Astrocyte (in vitro differentiated cells and primary cell): ENCODE data around the gene PIBF1. TPM values are rescaled to one million over a fixed set of nuclear protein-coding genes. Genes with fewer than 3 reads are reported as not detected.
A peak's percentile ranks its signal among the peaks of the same experiment; 100 is the strongest.

Experiments used
- DNase-seq: peaks from one replicate; pipeline ENCODE4 v3.0.0-alpha.2; 2010; ENCODE audit warnings: low read depth
- FAIRE-seq: peaks from 2 replicates; lab custom pipeline; 2011; peaks lifted over from hg19 to GRCh38; lab: Jason Lieb, UNC
- H2AFZ ChIP-seq: 2 replicates; pipeline ENCODE4 v1.6.0; 2012; ENCODE audit warnings: low read depth, low read length, inconsistent platforms
- H3K27ac ChIP-seq: 2 replicates; pipeline ENCODE4 v1.5.1; 2011; ENCODE audit warnings: low read depth, low read length, inconsistent platforms
- H3K27me3 ChIP-seq: 2 replicates; pipeline ENCODE4 v1.6.0; 2011; ENCODE audit warnings: low read length, inconsistent platforms; ENCODE audit not compliant: insufficient read depth
- H3K36me3 ChIP-seq: 2 replicates; pipeline ENCODE4 v1.5.1; 2011; ENCODE audit warnings: low read length, inconsistent platforms; ENCODE audit not compliant: insufficient read depth
- H3K4me1 ChIP-seq: 2 replicates; pipeline ENCODE4 v1.5.1; 2011; ENCODE audit warnings: low read length, inconsistent platforms; ENCODE audit not compliant: insufficient read depth
- H3K4me2 ChIP-seq: 2 replicates; pipeline ENCODE4 v1.6.0; 2012; ENCODE audit warnings: low read length, inconsistent platforms
- H3K4me3 ChIP-seq: 2 replicates; pipeline ENCODE4 v1.5.1; 2011; ENCODE audit warnings: low read depth, mild to moderate bottlenecking, low read length, inconsistent platforms; ENCODE audit not compliant: insufficient read depth
- H3K79me2 ChIP-seq: 2 replicates; pipeline ENCODE4 v1.6.0; 2012; ENCODE audit warnings: mild to moderate bottlenecking, low read length, inconsistent platforms; ENCODE audit not compliant: insufficient read depth
- H3K9ac ChIP-seq: 2 replicates; pipeline ENCODE4 v1.6.0; 2012; ENCODE audit warnings: mild to moderate bottlenecking, low read length, inconsistent platforms
- H3K9me3 ChIP-seq: 2 replicates; pipeline ENCODE4 v1.5.1; 2012; ENCODE audit warnings: low read depth, mild to moderate bottlenecking, low read length, inconsistent platforms; ENCODE audit not compliant: insufficient read depth
- H4K20me1 ChIP-seq: 2 replicates; pipeline ENCODE4 v1.6.0; 2012; ENCODE audit warnings: low read length, inconsistent platforms; ENCODE audit not compliant: insufficient read depth
- H3K27ac Mint-ChIP-seq: one replicate; pipeline ENCODE4 v1.8.0; 2021; ENCODE audit warnings: mild to moderate bottlenecking, mixed read lengths; ENCODE audit not compliant: unreplicated experiment
- H3K27me3 Mint-ChIP-seq: one replicate; pipeline ENCODE4 v1.8.0; 2021; ENCODE audit warnings: low read depth, mixed read lengths; ENCODE audit not compliant: unreplicated experiment
- H3K36me3 Mint-ChIP-seq: one replicate; pipeline ENCODE4 v1.8.0; 2021; ENCODE audit warnings: low read depth, mixed read lengths; ENCODE audit not compliant: unreplicated experiment
- H3K4me1 Mint-ChIP-seq: one replicate; pipeline ENCODE4 v1.8.0; 2021; ENCODE audit warnings: low read depth, mixed read lengths; ENCODE audit not compliant: unreplicated experiment
- H3K4me3 Mint-ChIP-seq: one replicate; pipeline ENCODE4 v1.8.0; 2021; ENCODE audit warnings: mild to moderate bottlenecking, moderate library complexity, mixed read lengths; ENCODE audit not compliant: unreplicated experiment
- H3K9me3 Mint-ChIP-seq: one replicate; pipeline ENCODE4 v1.8.0; 2021; ENCODE audit warnings: mild to moderate bottlenecking, mixed read lengths; ENCODE audit not compliant: unreplicated experiment
- CTCF ChIP-seq: IDR thresholded peaks from 2 replicates; pipeline ENCODE4 v1.5.1; 2011; ENCODE audit warnings: low read depth, mild to moderate bottlenecking, inconsistent platforms, low read length, moderate library complexity; ENCODE audit not compliant: insufficient read depth
- EZH2 ChIP-seq: IDR thresholded peaks from 2 replicates; pipeline ENCODE4 v1.6.1; 2012; ENCODE audit warnings: mild to moderate bottlenecking, low read length, inconsistent platforms; ENCODE audit not compliant: insufficient read depth
- total RNA-seq: library from RNA; stranded (reverse); gene quantifications from 2 replicates; pipeline ENCODE4 v1.2.1, GENCODE V29; 2021

The PIBF1 gene
- total RNA-seq, 1 donor from 2014 or later, result 19.3 TPM

DNA sequence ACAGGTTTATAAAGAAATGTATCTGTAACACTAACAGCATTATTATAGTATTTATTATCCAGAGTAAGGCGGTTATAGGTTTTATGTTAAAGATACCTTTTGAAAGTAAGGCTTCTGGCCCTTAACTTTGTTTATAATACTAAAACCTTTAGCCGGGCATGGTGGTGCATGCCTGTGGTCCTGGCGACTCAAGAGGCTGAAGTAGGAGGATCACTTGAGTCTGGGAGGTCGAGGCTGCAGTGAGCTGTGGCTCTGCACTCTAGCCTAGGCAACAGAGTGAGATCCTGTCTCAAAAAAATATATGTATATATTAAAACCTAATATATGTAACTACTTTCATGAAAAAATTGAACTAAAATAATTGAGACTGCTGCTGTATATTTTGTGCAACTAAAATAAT, 178.2 kb downstream of the PIBF1 start:
- no peak for TF ChIP-seq EZH2
- Mint-ChIP-seq H3K9me3 (no peaks in the 10 kb centered on the region), H3K36me3 (peaks cover 7% of the 10 kb centered on the region), H3K4me3 (no peak overlapping the region), H3K4me1 (no peaks in the 10 kb centered on the region), H3K27ac (no peak overlapping the region), H3K27me3 (no peaks in the 10 kb centered on the region)
- no peaks in the 10 kb centered on the region for H3K79me2 ChIP-seq
- H3K4me1 ChIP-seq, result no peaks in the 10 kb centered on the region
- no peak overlapping the region for H3K9ac ChIP-seq
- peak overlapping the region; percentile 26 for H3K27ac ChIP-seq
- H3K36me3 ChIP-seq, result no peaks in the 10 kb centered on the region
- H3K27me3 ChIP-seq, result no peaks in the 10 kb centered on the region
- H3K4me3 ChIP-seq, result no peak overlapping the region
- DNase-seq (no peak), FAIRE-seq (no peak)
- no peaks in the 10 kb centered on the region for H3K9me3 ChIP-seq
- H4K20me1 ChIP-seq, result no peaks in the 10 kb centered on the region
- no peak overlapping the region for H3K4me2 ChIP-seq
- no peak overlapping the region for H2AFZ ChIP-seq

DNA sequence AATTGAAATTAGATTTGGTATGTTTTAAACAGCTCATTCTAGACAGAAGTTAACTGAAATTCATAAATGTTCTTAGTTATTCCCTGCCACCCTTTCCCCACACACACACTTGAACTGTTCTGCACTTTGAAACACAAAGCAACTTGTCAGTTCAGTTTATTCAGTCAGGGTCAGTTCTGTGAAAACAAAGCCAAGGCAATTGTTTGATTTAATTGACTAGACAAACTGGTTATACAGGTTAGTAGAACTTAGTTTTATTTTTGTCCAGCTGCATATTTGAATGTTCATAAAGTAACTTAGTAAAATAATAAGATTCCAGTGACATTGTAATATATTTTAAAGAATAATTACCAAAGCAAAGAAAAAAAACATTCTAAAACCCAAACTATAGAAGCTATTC, 178.6 kb downstream of the PIBF1 start:
- Mint-ChIP-seq H3K36me3 (peaks cover 7% of the 10 kb centered on the region), H3K27me3 (no peaks in the 10 kb centered on the region), H3K9me3 (no peaks in the 10 kb centered on the region), H3K4me1 (no peaks in the 10 kb centered on the region), H3K27ac (no peak overlapping the region), H3K4me3 (no peak overlapping the region)
- no peak for TF ChIP-seq EZH2
- no peak for TF ChIP-seq CTCF
- no peak for DNase-seq
- Histone ChIP-seq H3K9me3 (no peaks in the 10 kb centered on the region), H4K20me1 (no peaks in the 10 kb centered on the region), H2AFZ (no peak overlapping the region), H3K79me2 (no peaks in the 10 kb centered on the region), H3K4me3 (no peak overlapping the region), H3K4me2 (no peak overlapping the region), H3K36me3 (no peaks in the 10 kb centered on the region), H3K27ac (no peak overlapping the region), H3K27me3 (no peaks in the 10 kb centered on the region), H3K4me1 (no peaks in the 10 kb centered on the region), H3K9ac (no peak overlapping the region)
- no peak for FAIRE-seq

DNA sequence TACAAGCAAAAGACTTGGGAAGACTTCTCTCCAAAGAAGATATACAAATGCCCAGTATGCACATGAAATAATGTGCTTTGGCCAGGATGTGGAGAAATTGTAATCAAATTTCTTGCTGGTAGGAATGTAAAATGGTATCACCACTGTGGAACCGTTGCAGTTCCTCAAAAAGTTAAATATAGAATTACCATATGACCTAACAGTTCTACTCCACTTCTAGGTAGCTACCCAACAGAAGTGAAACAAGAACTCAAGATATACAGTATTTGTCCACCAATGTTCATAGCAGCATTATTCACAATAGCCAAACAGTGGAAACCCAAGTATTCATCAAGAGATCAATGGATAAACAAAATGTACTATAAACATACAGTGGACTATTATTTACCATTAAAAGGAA, 181.8 kb downstream of the PIBF1 start:
- Mint-ChIP-seq H3K27ac (no peak overlapping the region), H3K4me3 (no peak overlapping the region), H3K27me3 (no peaks in the 10 kb centered on the region), H3K4me1 (no peaks in the 10 kb centered on the region), H3K36me3 (no peaks in the 10 kb centered on the region), H3K9me3 (no peaks in the 10 kb centered on the region)
- Histone ChIP-seq H3K36me3 (no peaks in the 10 kb centered on the region), H3K27ac (no peak overlapping the region), H4K20me1 (no peaks in the 10 kb centered on the region), H3K9me3 (no peaks in the 10 kb centered on the region), H3K9ac (no peak overlapping the region), H3K79me2 (no peaks in the 10 kb centered on the region), H3K4me3 (no peak overlapping the region), H3K4me2 (no peak overlapping the region), H2AFZ (no peak overlapping the region), H3K27me3 (no peaks in the 10 kb centered on the region), H3K4me1 (no peaks in the 10 kb centered on the region)
- peak; percentile 13 for FAIRE-seq
- no peak for DNase-seq
- TF ChIP-seq EZH2 (no peak), CTCF (no peak)
